Ureter (tissue), 1 donor: ENCODE measurements around the gene TRPM3. TPM values are rescaled to one million over a fixed set of nuclear protein-coding genes. Genes with fewer than 3 reads are reported as not detected.
"Not testable (repeated sequence)": the region's sequence is repeated elsewhere in the genome, so short reads cannot be mapped to it uniquely, and the experiment has no call there.

Experiments
- DNase-seq: peaks from one replicate; pipeline ENCODE4 v3.0.0-alpha.2; 2020; ENCODE audit warnings: low spot score
- total RNA-seq: library from RNA; stranded (reverse); gene quantifications from one replicate; pipeline ENCODE4 v1.2.4, GENCODE V29; 2023
- donor health status: DM: yes; HTN: yes; CAD: no.

The TRPM3 gene
- total RNA-seq, 1 donor from 2014 or later: 1.3 TPM

GRCh38 chr9:70765946-70766345 is 355.5 kb downstream of the TRPM3 start:
- DNase-seq: no peak

- DNase-seq: no peak
Measured at GRCh38 chr9:70761139-70761670, 360.2 kb downstream of the TRPM3 start.

GRCh38 chr9:70760228-70760627 is 361.2 kb downstream of the TRPM3 start:
- DNase-seq: no peak

GRCh38 chr9:70753311-70753710 is 368.1 kb downstream of the TRPM3 start:
- DNase-seq: no peak

DNA sequence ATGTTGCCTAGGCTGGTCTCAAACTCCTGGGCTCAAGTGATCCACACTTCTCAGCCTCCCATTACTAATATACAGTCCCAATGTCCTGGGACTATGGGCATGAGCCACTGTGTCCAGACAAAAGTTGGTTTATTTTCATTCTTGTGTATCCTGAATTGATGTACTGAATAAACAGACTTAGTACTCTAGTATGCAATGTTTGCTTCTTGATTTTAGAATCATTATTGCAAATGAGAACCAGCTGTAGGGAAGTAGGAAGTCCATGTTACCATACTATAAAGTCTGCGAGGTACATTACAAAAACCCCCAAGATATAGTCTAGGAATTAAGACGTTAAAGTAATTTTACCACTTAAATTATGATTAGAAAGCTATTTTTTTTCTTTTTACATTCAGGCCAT is 372.4 kb downstream of the TRPM3 start:
- DNase-seq: no peak

DNA sequence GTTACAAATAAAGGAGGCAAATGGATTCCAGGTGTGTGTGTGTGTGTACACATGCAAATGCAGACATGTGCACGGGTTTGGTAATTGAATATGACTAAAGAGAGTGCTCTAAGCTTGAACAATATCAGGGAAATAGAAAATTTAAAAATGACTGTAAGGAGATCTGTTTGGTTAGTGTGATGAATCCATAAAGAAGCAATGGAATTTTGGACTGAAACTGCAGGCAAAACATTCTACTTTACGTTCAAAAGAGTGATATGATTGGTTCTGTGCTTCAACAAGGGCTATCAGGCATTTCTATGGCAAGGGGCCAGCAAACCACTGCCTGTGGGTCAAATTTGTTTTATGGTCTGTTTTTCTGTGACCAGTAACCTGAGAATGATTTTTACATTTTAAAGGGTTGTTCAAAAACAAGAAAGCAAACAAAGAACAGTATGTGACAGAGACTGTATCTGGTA is 374.1 kb downstream of the TRPM3 start:
- DNase-seq: no peak

GRCh38 chr9:70746760-70747159 is 374.7 kb downstream of the TRPM3 start:
- DNase-seq: no peak

GRCh38 chr9:70746316-70746715 is 375.1 kb downstream of the TRPM3 start:
- no peak for DNase-seq

DNA sequence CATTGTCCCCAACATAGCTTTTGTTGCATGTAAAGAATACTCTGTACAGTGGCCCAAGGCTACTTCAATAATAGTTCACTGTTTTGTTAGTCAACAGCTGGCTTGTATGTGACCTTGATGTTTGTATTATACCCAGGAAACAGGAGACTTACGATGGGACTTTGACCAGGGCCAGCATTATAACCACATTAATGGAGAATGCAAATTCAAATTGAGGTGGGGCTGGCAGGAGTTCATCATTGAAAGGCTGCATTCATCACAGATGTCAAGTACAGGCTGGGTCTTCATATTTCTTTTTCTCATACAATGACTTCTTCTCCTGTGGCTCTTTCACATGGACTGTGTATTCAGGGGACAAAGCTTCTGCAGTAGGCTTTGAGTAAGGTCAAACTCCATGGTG is 396.6 kb downstream of the TRPM3 start:
- not testable (repeated sequence) for DNase-seq

GRCh38 chr9:70724025-70724424 is 397.4 kb downstream of the TRPM3 start:
- not testable (repeated sequence) for DNase-seq

GRCh38 chr9:70706797-70707196 is 414.6 kb downstream of the TRPM3 start:
- not testable (repeated sequence) for DNase-seq

DNA sequence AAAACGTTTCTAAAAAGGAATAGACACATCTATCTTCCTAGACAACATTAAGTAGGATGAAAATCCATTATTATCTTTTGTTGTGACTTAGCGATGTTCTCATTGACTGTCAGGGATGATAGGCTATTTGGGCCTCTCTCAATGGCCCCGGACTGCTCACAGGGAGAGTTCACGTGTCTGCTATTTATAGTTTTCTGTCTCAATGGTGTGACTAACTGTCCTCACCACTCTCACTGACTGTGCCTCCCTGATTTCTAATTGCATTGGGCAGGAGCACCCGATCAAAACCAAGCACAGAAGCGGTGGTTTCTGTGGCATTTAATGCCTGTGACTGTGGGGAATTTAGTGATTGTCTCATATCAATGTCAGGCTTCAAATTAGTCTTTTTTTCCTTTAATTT is 420.3 kb downstream of the TRPM3 start:
- no peak for DNase-seq

GRCh38 chr9:70696694-70697335 is 424.6 kb downstream of the TRPM3 start:
- DNase-seq: no peak

GRCh38 chr9:70694758-70695157 is 426.7 kb downstream of the TRPM3 start:
- DNase-seq: no peak

DNA sequence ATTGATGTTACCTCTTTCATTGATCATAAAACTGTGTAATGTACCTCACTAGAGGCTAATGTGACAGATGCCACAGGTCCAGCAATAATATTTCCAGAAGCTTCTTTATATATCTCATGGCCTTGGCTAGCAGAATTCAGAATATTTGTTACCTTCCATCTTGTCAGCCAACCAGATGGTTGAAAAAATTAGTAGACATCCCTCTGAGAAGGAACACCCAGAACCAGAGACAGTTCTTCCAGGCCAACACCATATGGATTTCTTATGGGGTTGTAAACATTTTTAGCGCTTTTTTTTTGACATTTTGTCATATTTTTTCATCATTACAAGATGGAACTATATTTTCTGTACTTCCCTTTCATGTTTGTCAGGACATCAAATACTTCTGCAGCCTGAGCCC is 428.2 kb downstream of the TRPM3 start:
- DNase-seq: no peak

- DNase-seq: no peak
Measured at GRCh38 chr9:70692431-70692830, 429.0 kb downstream of the TRPM3 start.

GRCh38 chr9:70688704-70689103 is 432.7 kb downstream of the TRPM3 start:
- no peak for DNase-seq

GRCh38 chr9:70683841-70684240 is 437.6 kb downstream of the TRPM3 start:
- DNase-seq: no peak

- DNase-seq: no peak
Measured at GRCh38 chr9:70682298-70682697, 439.1 kb downstream of the TRPM3 start.

DNA sequence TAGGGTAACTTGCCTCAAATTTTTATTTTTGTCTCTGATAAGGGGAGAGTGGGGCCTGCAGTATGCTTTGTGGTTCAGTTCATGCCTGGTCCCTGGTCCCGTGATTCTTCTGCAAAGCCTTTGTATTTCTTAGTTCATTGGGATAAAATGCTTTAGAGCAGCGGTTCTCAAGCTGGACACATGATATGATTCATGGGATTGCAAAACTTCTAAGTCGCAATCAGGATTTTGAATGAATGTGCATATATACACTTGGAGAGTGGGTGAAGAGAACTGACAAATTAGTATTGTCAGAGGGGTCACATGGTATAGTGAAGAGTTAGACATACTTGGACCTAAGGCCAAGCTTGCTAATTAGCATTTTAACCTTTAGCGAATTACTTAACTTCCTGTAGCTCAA is 441.6 kb downstream of the TRPM3 start:
- DNase-seq: no peak

- no peak for DNase-seq
Measured at GRCh38 chr9:70678153-70678552, 443.3 kb downstream of the TRPM3 start.

GRCh38 chr9:70677055-70677735 is 444.2 kb downstream of the TRPM3 start:
- no peak for DNase-seq

- no peak for DNase-seq
Measured at GRCh38 chr9:70675868-70676370, 445.5 kb downstream of the TRPM3 start.
